Neural progenitor cell (in vitro differentiated cells): ENCODE results near the gene HMGA1. TPM values are rescaled to one million over a fixed set of nuclear protein-coding genes. Genes with fewer than 3 reads are reported as not detected.
"Not testable (repeated sequence)": the region's sequence is repeated elsewhere in the genome, so short reads cannot be mapped to it uniquely, and the experiment has no call there.

Source experiments
- DNase-seq: peaks from one replicate; pipeline ENCODE4 v3.0.0-alpha.2; 2016; ENCODE audit warnings: low spot score
- H2AFZ ChIP-seq: fragments of 200-600 bp; sonication (generic); replicated peaks from 2 replicates; pipeline ENCODE4 v1.6.1; 2016; ENCODE audit warnings: antibody characterized with exemption
- H3F3A ChIP-seq: fragments of 200-600 bp; sonication (generic); 2 replicates; pipeline ENCODE4 v1.6.1; 2016; ENCODE audit warnings: antibody characterized with exemption, low read depth
- H3K27ac ChIP-seq: fragments of 200-600 bp; sonication (generic); 2 replicates; pipeline ENCODE4 v1.5.1; 2016; ENCODE audit warnings: mild to moderate bottlenecking
- H3K27me3 ChIP-seq: fragments of 200-600 bp; sonication (generic); 2 replicates; pipeline ENCODE4 v1.6.1; 2016; ENCODE audit warnings: mild to moderate bottlenecking, moderate library complexity
- H3K36me3 ChIP-seq: fragments of 200-600 bp; sonication (generic); 2 replicates; pipeline ENCODE4 v1.5.1; 2016
- H3K4me1 ChIP-seq: fragments of 200-600 bp; sonication (generic); 2 replicates; pipeline ENCODE4 v1.6.1; 2016; ENCODE audit warnings: mixed run types
- H3K4me2 ChIP-seq: fragments of 200-600 bp; sonication (generic); 2 replicates; pipeline ENCODE4 v1.6.1; 2016
- H3K4me3 ChIP-seq: fragments of 200-600 bp; sonication (generic); 2 replicates; pipeline ENCODE4 v1.5.1; 2016
- H3K79me2 ChIP-seq: fragments of 200-600 bp; sonication (generic); 2 replicates; pipeline ENCODE4 v1.6.1; 2016; ENCODE audit warnings: low read depth
- H3K9ac ChIP-seq: fragments of 200-600 bp; sonication (generic); 2 replicates; pipeline ENCODE4 v1.6.1; 2016
- H3K9me3 ChIP-seq: fragments of 200-600 bp; sonication (generic); 2 replicates; pipeline ENCODE4 v1.5.1; 2016; ENCODE audit warnings: low read depth
- H4K20me1 ChIP-seq: fragments of 200-600 bp; sonication (generic); 2 replicates; pipeline ENCODE4 v1.6.1; 2016; ENCODE audit warnings: low read depth
- H3K27ac Mint-ChIP-seq: 3 replicates; pipeline ENCODE4 v1.8.0; 2021; ENCODE audit warnings: mixed read lengths
- H3K27me3 Mint-ChIP-seq: 2 replicates; pipeline ENCODE4 v1.8.0; 2022; ENCODE audit warnings: low read depth, mild to moderate bottlenecking, inconsistent platforms, moderate library complexity, mixed read lengths; ENCODE audit not compliant: insufficient read depth
- H3K36me3 Mint-ChIP-seq: 3 replicates; pipeline ENCODE4 v1.8.0; 2021; ENCODE audit warnings: mixed read lengths
- H3K4me1 Mint-ChIP-seq: 3 replicates; pipeline ENCODE4 v1.8.0; 2021; ENCODE audit warnings: mixed read lengths
- H3K4me3 Mint-ChIP-seq: 3 replicates; pipeline ENCODE4 v1.8.0; 2021; ENCODE audit warnings: mild to moderate bottlenecking, moderate library complexity, mixed read lengths
- H3K9me3 Mint-ChIP-seq: 3 replicates; pipeline ENCODE4 v1.8.0; 2020; ENCODE audit warnings: mixed read lengths
- CTCF ChIP-seq: fragments of 200-600 bp; sonication (generic); IDR thresholded peaks from 2 replicates; pipeline ENCODE4 v1.5.1; 2017; ENCODE audit warnings: antibody characterized with exemption, mild to moderate bottlenecking
- EZH2 ChIP-seq: fragments of 200-600 bp; sonication (generic); IDR thresholded peaks from 2 replicates; pipeline ENCODE4 v1.6.1; 2017; ENCODE audit warnings: antibody characterized with exemption, mild to moderate bottlenecking, moderate library complexity
- EZH2phosphoT487 ChIP-seq: fragments of 200-600 bp; sonication (generic); IDR thresholded peaks from 2 replicates; pipeline ENCODE4 v1.6.1; 2017; ENCODE audit warnings: antibody characterized with exemption
- total RNA-seq: library from RNA; depleted of rRNA; stranded (reverse); fragments of >200 nt; gene quantifications from 2 replicates; pipeline ENCODE4 v1.2.3, GENCODE V29; 2015; ENCODE audit warnings: low replicate concordance

HMGA1 gene
- total RNA-seq, 1 donor from 2014 or later, result 417 TPM

- no peak overlapping the region for H2AFZ ChIP-seq
- peaks cover 18% of the 10 kb centered on the region for H3K9me3 Mint-ChIP-seq
- H3K4me3 ChIP-seq, result no peak overlapping the region
- TF ChIP-seq EZH2phosphoT487 (no peak), EZH2 (no peak), CTCF (no peak)
- H3K27ac Mint-ChIP-seq, result no peak overlapping the region
- H3K4me3 Mint-ChIP-seq, result no peak overlapping the region
- H3K27me3 Mint-ChIP-seq, result no peaks in the 10 kb centered on the region
- H3K27me3 ChIP-seq, result no peaks in the 10 kb centered on the region
- H3K79me2 ChIP-seq, result no peaks in the 10 kb centered on the region
- H3K4me2 ChIP-seq, result no peak overlapping the region
- no peaks in the 10 kb centered on the region for H3K9me3 ChIP-seq
- H3K27ac ChIP-seq, result no peak overlapping the region
- no peaks in the 10 kb centered on the region for H4K20me1 ChIP-seq
- H3K9ac ChIP-seq, result no peak overlapping the region
- H3K4me1 ChIP-seq, result no peaks in the 10 kb centered on the region
- no peaks in the 10 kb centered on the region for H3F3A ChIP-seq
- H3K36me3 Mint-ChIP-seq, result peaks cover 8% of the 10 kb centered on the region
- no peak for DNase-seq
- H3K36me3 ChIP-seq, result no peaks in the 10 kb centered on the region
- no peaks in the 10 kb centered on the region for H3K4me1 Mint-ChIP-seq
Measured at GRCh38 chr6:34259529-34260069, 22.9 kb downstream of the HMGA1 start.

- no peaks in the 10 kb centered on the region for H3K27me3 ChIP-seq
- H3K9ac ChIP-seq, result no peak overlapping the region
- no peaks in the 10 kb centered on the region for H3K4me1 ChIP-seq
- TF ChIP-seq EZH2phosphoT487, result no peak
- no peak for TF ChIP-seq EZH2
- no peak for TF ChIP-seq CTCF
- Mint-ChIP-seq H3K9me3 (peaks cover 22% of the 10 kb centered on the region), H3K4me3 (no peak overlapping the region), H3K27ac (no peak overlapping the region), H3K4me1 (no peaks in the 10 kb centered on the region), H3K27me3 (no peaks in the 10 kb centered on the region), H3K36me3 (peaks cover 8% of the 10 kb centered on the region)
- H3K4me2 ChIP-seq, result no peak overlapping the region
- H3K79me2 ChIP-seq, result no peaks in the 10 kb centered on the region
- DNase-seq, result no peak
- no peaks in the 10 kb centered on the region for H3K36me3 ChIP-seq
- H2AFZ ChIP-seq, result no peak overlapping the region
- no peak overlapping the region for H3K4me3 ChIP-seq
- no peaks in the 10 kb centered on the region for H4K20me1 ChIP-seq
- H3F3A ChIP-seq, result no peaks in the 10 kb centered on the region
- no peaks in the 10 kb centered on the region for H3K9me3 ChIP-seq
- H3K27ac ChIP-seq, result no peak overlapping the region
Measured at GRCh38 chr6:34260576-34261267, 24.0 kb downstream of the HMGA1 start.

GRCh38 chr6:34263484-34263883 is 26.8 kb downstream of the HMGA1 start:
- H2AFZ ChIP-seq, H3K9ac ChIP-seq, H3K27me3 Mint-ChIP-seq, DNase-seq, H3K27ac ChIP-seq, H3K4me1 Mint-ChIP-seq, H4K20me1 ChIP-seq, H3K4me3 Mint-ChIP-seq, H3K27ac Mint-ChIP-seq, H3K4me3 ChIP-seq, H3K9me3 ChIP-seq, H3K4me1 ChIP-seq, H3K4me2 ChIP-seq, H3K36me3 ChIP-seq, H3K36me3 Mint-ChIP-seq, H3K27me3 ChIP-seq, H3K79me2 ChIP-seq, H3F3A ChIP-seq: not testable (repeated sequence)
- H3K9me3 Mint-ChIP-seq, result peaks cover 26% of the 10 kb centered on the region

GRCh38 chr6:34267746-34268145 is 31.1 kb downstream of the HMGA1 start:
- Histone ChIP-seq H3K27me3 (no peaks in the 10 kb centered on the region), H2AFZ (no peak overlapping the region), H4K20me1 (no peaks in the 10 kb centered on the region), H3K79me2 (no peaks in the 10 kb centered on the region), H3K4me3 (no peak overlapping the region), H3K27ac (no peak overlapping the region), H3K4me1 (no peaks in the 10 kb centered on the region), H3K9ac (no peak overlapping the region), H3K36me3 (no peaks in the 10 kb centered on the region), H3K4me2 (no peak overlapping the region), H3F3A (no peaks in the 10 kb centered on the region), H3K9me3 (no peaks in the 10 kb centered on the region)
- H3K9me3 Mint-ChIP-seq, result peaks cover 14% of the 10 kb centered on the region
- no peak overlapping the region for H3K27ac Mint-ChIP-seq
- H3K4me3 Mint-ChIP-seq, result no peak overlapping the region
- H3K27me3 Mint-ChIP-seq, result peaks cover 2% of the 10 kb centered on the region
- DNase-seq, result no peak
- TF ChIP-seq EZH2phosphoT487 (no peak), CTCF (no peak), EZH2 (no peak)
- H3K36me3 Mint-ChIP-seq, result peaks cover 6% of the 10 kb centered on the region
- H3K4me1 Mint-ChIP-seq, result peaks cover 5% of the 10 kb centered on the region

DNA sequence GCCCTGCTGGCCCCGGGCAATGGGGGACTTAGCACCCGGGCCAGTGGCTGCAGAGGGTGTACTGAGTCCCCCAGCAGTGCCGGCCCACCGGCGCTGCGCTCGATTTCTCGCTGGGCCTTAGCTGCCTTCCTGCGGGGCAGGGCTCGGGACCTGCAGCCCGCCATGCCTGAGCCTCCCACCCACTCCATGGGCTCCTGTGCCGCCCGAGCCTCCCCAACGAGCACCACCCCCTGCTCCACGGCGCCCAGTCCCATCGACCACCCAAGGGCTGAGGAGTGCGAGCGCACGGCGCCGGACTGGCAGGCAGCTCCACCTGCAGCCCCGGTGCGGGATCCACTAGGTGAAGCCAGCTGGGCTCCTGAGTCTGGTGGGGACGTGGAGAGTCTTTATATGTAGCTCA is 32.5 kb downstream of the HMGA1 start:
- H3K9me3 Mint-ChIP-seq, result not testable (repeated sequence)

More for the DNA sequence above, 32.5 kb downstream of the HMGA1 start:
- not testable (repeated sequence) for H3K4me1 Mint-ChIP-seq, H3K9ac ChIP-seq, H3K36me3 Mint-ChIP-seq, H3K36me3 ChIP-seq, DNase-seq, H3K4me1 ChIP-seq, H3K4me3 Mint-ChIP-seq, H3K27me3 ChIP-seq, H3K4me3 ChIP-seq, H2AFZ ChIP-seq, H3K4me2 ChIP-seq, H3K79me2 ChIP-seq, H3K27ac ChIP-seq, H3F3A ChIP-seq, H4K20me1 ChIP-seq, H3K27ac Mint-ChIP-seq, H3K9me3 ChIP-seq, H3K27me3 Mint-ChIP-seq
